HG02852 (cell line): ENCODE measurements around the gene SARDH.

Experiments
- ATAC-seq: cut with Tn5 transposase; IDR thresholded peaks from one replicate; pipeline ENCODE4 v1.9.1; 2021; ENCODE audit warnings: mild to moderate bottlenecking, moderate library complexity; ENCODE audit not compliant: unreplicated experiment

Gene SARDH

DNA sequence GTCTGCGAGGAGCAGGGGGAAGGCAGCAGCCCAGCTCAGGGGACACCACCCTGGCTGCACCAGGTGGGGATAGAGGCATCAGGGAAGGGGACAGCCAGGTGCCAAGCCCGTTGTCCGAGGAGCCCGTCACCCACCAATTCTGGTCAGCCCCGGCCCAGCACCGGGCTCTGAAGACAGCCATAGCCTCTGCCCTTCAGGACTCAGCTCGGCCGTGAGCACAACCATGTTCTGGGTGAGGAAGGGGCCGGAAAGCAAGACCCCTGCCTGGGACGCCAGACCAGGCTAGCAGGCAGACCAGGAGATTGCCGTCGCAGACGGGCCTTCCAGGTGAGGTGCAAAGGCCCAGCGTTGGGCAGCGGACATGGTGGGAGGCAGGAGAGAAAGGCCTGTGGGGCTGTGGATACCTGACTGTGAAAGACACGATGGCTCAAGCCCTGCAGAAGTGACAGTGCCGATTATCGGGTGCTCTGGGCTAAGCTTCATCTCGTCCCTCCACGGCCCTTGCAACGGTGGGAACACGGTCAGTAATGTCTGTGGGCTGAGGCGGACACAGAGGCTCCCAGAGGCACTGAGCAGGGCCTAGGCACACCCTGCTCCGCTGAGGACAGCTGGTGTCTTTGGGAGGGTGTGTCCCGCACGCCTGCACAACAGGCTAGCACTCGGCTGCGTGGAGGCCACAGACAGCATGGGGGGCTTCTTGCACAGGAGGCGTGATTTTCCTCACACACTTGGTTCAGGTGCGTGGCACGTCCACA, 65.5 kb downstream of the SARDH start:
- no peak for ATAC-seq

DNA sequence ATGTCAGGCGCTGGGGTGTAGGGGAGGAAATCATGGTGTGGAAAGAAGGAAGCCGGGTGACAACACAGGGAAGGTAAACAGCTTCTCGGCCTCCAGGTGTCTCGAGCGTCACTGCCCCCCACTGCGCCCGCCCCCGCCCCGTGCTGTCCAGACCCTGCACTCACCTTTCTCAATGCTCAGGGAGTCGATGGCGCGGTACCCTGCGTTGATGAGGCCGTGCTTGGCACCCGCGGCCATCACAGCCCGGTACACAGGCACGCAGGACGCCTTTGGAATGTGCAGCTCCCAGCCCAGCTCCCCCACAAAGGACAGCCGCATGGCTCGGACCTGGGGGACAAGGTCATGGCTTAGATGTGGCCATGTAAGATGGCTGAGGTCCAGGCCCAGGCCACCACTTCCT, 66.8 kb downstream of the SARDH start:
- ATAC-seq: no peak

DNA sequence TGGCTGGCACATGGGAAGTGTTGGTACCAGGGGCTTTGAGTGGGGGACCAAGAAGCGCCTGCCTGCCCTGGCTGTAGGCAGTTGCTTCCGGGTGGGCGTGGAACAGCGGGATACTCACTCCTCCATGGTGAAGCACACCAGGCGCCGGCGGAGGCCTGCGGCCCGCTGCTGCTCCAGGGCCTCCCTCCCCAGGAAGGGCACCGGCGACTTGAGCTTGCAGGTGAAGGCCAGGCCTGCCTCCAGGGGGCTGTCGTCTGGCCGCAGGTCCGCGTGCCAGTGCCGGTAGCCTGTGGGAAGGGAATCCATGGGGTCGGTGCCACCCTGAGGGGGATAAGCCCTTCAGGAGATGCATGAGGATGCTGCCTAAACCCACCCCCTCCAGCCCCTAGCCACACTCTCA, 67.7 kb downstream of the SARDH start:
- ATAC-seq: no peak

DNA sequence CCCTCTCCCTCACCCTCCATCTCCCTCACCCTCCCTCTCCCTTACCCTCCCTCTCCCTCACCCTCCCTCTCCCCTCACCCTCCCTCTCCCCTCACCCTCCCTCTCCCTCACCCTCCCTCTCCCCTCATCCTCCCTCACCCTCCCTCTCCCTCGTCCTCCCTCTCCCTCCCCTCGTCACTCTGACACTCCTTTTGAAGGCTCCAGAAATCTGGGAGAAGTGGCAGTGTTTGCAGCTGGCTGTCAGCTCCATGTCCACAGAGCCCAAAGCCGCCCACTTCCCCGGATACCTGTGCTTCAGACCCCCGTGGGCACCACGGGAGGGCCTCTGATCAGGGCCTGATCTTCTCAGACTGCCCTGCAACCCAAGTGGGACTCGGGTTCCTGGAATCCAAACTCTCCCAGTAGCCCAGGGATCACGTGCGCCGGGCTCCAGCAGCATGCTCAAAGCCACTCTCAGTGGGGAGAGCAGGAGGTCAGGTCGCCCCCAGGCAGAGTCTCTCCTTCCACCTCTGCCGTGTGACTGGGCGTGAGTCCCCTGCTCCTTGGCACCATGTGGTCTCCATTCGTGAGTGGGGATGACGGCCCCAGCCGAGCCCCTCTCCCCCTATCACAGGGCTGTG, 68.9 kb downstream of the SARDH start:
- ATAC-seq: no peak

DNA sequence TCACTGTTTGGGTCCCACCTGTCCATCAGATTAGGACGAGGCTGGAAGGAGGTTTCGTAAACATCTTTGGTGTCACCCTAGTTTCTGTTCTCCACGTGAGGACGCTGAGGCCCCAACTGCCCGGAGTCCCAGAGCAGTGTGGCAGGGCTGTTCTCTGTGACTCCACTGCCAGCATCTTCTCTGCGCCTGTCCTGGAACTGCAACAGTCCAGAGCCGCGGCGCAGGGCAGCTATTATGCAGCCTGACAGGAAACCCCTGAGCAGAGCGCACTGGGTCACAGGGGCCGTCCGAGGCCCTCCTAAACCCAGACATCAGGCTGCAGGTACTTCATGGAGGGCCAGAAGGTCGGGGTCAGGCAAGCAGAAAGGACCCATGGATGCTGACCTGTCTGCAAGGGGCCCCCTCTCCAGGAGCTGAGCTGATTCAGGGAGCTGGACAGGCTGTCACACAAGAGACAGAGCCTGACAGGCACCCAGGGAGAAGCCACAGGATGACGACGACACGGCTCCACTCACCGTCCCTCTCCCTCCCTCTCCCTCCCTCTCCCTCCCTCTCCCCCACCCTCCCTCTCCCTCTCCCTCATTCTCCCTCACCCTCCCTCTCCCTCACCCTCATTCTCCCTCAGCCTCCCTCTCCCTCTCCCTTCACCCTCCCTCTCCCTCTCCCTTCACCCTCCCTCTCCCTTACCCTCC, 70.2 kb downstream of the SARDH start:
- no peak for ATAC-seq

DNA sequence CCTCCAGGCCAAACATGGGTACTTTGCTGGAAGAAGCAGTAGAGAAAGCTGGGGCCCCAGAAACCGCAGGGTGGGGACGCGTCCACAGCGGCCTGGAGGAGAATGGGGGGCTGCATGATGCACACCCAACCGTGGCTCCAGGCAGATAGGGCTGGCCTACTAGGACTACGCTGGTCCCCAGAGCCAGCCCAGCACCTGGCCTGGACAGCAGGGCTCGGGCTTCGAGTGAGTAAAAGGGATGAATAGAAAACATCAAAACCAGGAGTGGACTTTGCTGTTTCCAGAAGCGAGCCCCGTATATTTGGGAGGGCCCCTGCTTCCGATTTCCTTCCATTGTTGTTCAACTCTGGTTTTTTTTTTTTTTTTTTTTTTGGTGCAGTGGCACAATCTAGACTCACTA, 71.3 kb downstream of the SARDH start:
- ATAC-seq: no peak

DNA sequence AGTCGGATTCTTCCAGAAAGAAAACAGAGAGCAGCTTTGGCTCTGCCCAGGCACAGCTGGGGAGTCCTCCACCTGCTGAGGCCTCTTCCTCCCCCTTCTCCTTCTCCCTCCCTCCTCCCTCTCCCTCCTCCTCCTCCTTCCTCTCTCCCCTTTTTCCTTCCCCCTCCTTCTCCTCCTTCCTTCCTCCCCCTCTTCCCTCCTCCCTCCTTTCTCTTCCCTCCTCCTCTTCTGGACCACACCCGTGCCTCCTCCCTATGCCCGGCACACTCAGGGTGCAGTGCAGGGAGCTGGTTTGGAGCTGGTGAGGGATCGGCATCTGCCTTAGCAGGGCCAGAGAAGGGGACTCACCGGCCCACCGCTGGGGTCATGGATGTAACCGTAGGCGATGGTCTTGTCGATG, 71.8 kb downstream of the SARDH start:
- no peak for ATAC-seq

DNA sequence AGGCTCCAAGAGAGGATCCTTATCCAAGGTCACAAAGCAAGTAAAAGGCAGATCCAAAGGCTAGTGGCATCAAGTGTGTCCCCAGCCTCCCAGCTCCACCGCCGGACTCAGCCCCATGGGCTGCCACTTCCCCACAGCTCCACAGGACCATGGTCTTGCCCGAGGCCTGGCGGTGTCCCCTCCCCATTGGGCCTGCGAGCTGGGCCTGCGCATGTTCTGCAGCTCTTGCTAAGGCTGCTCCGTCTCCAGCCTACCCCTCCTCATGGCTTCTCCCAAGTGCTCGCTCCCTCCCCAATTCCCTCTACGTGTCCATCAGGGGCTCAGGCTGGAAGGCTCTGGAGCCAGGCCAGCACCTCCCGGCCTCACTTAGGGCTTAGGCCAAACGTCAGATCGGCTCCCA, 72.6 kb downstream of the SARDH start:
- no peak for ATAC-seq

DNA sequence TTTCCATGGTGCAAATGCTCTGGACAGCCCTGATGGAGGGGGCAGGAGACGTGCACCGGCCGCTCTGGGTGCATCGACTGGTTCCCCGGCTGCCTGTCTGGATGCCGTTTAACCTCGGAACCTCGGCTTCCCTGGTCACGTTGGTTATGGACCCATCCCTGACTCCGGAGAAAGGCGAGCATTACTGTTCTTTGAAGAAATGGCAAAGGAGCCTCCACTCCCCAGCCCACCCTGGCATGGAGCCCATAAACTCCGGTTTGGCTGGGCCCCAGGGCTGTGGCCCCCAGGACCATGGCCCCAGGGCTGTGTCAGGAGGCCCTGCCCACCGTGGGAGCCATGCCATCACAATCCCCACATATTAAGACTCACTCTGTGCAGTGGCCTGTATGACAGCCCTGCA, 73.1 kb downstream of the SARDH start:
- ATAC-seq: no peak

DNA sequence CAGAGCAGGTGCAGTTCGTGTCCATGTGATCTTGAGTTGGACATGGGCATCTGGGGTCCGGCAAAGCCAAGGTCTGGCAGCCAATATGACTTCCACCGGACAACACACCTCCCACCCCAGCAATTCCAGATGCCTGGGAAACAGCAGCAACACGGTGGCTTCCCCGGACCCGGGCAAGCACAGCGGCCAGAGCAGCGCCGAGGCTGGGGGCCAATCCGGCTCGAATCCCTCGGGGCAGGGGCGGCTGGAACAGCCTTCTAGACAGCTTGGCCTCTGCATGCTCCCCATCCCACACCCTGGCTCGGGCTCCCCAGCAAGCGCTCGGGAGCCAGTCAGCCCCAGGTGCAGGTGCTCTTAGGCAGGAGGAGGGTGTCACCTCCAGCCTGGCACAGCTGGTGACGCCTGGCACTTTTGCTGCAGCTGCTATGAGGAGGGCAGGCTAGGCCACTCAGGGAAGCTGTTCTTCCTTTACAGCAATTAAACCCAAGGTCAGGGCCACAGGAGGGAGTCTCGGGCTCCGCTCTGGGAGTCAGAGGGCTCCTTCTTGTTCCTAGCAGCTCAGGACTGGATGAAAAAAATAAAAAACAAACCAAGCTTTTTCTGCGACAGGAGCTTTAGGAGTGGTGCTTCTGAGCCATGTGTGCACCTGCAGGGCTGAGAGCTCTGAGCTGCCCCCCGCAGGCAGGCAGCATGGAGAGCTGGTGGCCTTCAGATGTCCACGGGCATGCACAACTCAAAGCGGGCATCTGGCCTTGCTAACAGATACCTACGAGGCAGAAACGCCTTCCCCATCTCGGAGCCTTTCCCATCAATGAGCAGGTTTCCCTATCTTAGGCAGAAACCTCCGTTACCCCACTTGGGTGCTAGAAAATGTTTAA, 73.7 kb downstream of the SARDH start:
- ATAC-seq: no peak

DNA sequence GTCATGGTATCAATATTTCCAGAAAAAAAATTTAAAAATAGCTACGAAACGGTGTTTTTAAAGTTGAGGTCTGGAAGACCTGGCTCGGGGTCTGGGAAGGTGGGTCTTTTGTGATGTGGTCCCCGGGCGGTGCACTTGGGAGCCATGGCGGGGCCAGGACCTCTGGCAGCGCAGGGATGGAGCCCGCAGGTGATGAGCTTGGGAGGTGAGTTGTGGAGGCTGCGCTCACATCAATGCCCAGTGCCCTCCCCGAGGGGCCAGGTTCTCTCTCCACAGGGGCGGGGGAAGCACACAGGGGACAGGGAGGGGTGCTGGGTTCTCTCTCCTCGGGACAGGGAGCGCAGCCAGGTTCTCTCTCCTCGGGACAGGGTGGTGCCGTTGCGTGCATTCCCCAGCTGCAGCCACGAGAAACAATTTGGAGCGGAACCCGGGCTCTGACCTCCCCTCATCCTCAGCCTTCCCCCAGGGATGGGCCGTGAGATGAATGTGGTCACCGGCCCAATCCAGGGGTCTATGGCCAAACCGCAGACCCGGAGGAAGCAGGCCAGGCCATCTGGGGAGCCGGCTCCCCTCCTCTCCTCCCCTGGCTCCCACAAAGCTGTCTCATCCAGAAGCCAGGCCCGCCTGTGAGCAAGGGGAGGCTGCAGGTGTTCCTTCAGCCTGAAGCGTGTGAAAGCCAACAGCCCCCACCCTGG, 76.2 kb downstream of the SARDH start:
- no peak for ATAC-seq

DNA sequence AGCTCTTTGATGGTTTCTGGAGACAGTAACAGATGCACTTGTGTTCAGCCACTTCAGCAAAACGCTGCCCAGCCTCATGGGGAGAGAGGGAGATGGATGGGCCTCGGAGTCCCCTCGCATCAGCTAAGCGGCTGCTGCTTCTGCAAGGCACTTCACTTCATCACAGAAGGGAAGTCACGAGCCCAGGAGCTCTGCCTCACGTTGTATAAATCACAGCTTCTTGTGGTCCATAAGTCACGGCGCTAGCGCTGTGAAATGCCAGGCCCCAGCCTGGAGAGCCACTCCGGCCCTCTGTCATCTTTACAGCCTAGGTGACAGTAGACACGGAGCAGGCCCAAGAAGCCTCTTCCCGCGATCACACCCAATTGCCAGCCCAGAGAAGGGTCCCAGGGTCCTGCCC, 78.6 kb downstream of the SARDH start:
- ATAC-seq: no peak

DNA sequence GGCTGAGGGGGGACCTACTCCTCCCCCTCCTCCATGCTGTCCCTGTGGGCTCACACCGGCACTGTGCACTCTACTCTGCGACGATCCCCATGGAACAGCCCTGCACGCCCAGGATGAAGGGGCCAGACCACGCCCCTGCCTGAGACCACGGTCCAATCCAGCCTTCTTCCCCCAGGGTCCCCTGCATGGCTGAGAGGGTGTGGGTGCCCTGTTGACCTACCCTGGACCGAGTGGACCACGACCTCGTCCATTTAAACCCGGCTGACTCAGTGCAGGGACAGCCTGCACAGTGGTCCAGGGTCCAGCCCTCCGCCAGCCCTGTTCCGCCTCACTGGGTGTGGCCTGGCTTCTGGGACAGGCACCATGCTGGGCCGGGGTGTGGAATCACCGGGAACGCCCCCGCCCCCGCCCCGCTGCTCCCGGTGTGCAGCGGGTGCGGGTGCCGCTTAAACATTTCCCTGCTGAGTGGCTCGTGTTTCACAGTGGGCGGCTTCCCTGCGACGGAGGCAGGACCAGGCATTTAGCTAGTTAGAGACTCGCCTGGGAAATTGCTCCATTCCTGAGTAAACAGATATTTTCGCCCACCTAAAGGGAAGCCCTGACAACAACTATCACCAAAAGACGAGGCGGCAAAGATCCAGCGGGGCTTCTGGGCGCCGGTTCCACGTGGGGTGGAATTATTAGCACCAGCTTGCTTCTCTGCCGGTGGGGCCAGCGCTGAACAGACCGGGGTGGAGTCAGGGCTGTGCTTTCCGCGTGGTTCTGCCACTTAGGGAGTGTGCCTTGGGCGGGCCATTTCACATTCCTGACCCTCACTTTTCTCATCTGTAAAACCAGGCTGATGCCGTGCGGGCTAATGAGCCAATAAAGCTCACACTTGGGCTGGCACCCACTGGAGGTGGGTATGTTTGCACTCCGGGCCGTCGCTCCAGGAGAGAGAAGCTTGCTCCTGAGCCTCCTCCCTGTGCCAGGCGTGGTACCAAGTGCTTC, 79.4 kb downstream of the SARDH start:
- ATAC-seq: no peak

DNA sequence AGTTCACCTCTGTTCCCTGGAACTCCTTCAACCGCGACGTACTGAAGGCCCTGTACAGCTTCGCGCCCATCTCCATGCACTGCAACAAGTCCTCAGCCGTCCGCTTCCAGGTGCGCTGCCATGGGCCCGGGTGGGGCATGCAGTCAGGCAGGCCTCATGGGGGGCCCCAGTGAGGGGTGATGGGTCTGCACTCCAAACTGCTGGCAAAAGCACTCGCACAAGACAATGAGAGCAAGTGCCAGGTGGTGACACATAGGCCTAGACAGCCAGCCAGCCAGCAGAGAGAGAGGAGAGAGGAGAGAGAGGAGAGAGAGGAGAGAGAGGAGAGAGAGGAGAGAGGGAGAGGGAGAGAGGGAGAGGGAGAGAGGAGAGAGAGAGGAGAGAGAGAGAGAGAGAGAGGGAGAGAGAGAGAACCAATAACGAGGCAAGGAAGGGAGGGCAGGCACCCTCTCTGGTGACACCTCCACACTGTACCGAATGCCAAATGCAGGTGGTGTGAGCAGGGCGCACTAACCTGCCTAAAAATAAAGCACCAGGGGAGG, 81.0 kb downstream of the SARDH start:
- no peak for ATAC-seq

DNA sequence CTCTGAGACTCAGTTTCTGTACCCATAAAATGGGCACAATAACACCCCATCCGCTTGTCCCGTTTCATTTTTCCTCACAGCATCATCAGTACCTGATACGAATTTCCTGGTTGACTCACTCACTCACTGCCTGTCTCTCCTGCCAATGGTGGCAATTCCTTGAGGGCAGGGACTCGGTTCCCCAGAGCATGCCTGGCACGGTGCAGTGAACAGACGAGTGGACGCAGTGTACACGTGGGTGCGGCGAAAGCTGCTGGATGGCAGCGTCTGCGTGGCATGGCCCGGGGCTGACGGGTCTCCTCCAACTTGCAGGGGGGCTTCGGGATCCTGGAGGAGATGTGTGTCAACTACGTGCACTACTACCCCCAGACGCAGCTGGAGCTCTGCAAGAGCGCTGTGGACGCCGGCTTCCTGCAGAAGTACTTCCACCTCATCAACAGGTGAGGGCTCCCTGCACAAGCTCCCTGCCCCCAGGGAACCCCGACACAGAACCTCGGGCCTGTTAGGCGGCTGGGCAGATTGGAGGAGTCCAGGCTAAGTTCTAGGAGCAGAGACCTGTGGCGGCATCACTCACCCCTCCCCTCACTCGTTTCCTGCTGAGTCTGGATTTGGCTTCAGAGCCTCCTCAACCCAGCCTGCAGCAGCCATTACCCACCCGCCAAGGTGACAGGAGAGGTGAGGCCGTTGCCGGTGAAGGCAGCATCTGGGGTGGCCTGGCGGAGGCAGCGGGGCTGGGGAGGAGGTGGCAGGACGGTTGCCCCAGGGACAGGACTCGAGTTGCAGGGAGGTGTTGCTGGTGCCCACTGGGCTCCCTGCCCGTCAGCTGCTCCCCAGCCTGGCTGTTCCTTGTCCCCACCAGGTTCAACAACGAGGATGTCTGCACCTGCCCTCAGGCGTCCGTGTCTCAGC, 81.7 kb downstream of the SARDH start:
- no peak for ATAC-seq

DNA sequence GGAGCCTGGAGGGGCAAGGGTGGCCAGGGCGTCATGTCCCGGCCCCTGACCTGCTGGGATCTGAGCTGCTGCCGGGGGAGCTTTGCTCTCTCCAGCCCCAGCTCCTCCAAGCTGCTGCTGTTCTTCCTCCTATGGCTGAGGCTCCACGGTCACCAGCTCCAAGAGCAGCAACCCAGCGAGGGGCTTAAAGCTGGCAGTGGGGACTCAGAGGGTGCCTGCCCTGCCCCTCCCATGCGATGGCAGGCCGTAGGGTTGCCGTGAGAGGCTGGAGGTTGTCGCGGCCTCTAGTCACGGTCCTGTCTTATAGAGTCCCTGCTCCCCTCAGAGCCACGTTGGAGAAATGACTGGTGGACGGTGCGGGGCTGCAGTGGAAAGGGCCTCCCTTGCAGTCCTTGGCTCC, 82.5 kb downstream of the SARDH start:
- no peak for ATAC-seq

DNA sequence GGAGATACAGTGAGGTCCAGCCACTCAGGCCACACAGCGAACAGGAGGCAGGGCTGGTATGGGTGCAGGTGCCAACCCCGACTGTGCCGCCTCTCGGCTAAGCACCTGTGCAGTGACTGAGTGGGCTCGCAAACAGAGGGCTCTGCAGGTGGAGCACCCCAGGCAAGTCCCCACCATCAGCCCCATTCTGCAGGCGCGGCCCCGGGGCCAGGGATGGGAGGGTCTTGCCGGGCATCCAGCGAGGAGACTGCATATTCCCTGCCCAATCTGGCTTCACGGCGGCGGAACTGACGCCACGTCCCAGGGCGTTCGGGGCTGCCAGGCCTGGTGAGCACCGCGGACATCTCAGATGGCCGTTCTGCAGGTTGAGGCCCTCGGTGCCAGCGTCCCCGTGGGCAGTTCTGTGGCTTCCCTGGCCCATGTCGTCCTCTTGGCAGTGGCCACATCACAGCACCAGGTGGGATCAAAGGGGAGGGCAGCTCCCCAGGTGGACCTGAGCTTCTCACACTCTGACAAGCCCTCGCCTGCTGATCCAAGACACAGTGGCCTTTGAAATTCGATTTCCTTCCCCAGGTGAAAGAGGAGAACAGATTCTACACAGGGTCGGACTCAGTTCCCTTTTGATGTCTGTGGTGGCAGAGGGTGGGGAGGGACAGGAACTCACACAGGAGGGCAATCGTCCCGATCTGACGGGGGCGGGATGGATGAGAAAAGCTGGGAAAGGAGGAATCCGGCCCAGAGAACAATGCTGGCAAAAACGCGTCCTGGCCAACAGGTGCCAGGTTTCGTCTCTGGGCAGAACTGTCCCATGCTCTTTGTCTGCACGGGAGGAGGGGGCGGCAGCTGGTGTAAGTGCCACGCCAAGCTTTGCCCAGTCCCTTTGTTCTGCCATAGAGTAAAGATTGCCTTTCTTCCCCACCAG, 83.2 kb downstream of the SARDH start:
- ATAC-seq: no peak
